SK-N-MC (cell line): ENCODE measurements around the gene VPS11.

Experiments
- EZH2 ChIP-seq: fragments of 200-600 bp; sonication (generic); IDR thresholded peaks from one replicate; pipeline ENCODE4 v1.6.1; 2017; ENCODE audit warnings: antibody characterized with exemption
- FOXP2 ChIP-seq: optimal IDR thresholded peaks from 2 replicates; pipeline ENCODE3; 2011; ENCODE audit warnings: mild to moderate bottlenecking, moderate library complexity; ENCODE audit not compliant: insufficient read depth; ENCODE audit errors: extremely low read length, control extremely low read depth
- POLR2AphosphoS5 ChIP-seq: IDR thresholded peaks from 2 replicates; pipeline ENCODE4 v1.6.1; 2012; ENCODE audit warnings: mild to moderate bottlenecking, low read depth, low read length, borderline replicate concordance

DNA sequence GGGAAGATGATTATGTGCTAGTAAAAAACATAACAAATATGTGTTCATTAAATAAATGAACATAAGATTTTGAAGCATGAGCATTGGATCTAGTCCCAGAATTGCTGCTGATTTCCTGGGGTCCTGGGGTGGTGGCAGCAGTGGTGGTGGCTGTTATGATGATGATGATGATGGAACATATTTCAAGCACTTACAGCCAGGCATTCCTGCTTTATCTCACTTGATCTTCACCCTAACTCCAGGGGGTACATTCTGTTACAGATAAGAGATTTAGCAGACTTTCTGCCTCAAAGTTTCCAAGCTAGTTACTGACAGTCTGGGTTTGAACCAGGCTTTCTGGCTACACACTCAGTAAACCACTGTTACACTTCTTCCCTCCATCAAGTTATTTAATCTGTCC is 43.9 kb upstream of the VPS11 start:
- TF ChIP-seq POLR2AphosphoS5, result no peak
- no peak for TF ChIP-seq FOXP2
- TF ChIP-seq EZH2, result no peak
